Parathyroid adenoma (tissue), 2 donors: ENCODE data around the gene CDC7.
A peak's percentile ranks its signal among the peaks of the same experiment; 100 is the strongest.

Experiments used
- H2AFZ ChIP-seq: fragments of 300-600 bp; sonication (generic); one replicate; pipeline ENCODE4 v1.7.0; 2017; ENCODE audit warnings: antibody characterized with exemption, mild to moderate bottlenecking
- H3K27ac ChIP-seq: fragments of 300-600 bp; sonication (generic); one replicate; pipeline ENCODE4 v1.7.0; 2017
- H3K27me3 ChIP-seq: fragments of 300-600 bp; sonication (generic); one replicate; pipeline ENCODE4 v1.7.0; 2017; ENCODE audit warnings: low read length; ENCODE audit not compliant: control insufficient read depth, insufficient read depth
- H3K36me3 ChIP-seq: fragments of 300-600 bp; sonication (generic); one replicate; pipeline ENCODE4 v1.7.0; 2017; ENCODE audit warnings: low read length; ENCODE audit not compliant: control insufficient read depth, insufficient read depth
- H3K4me1 ChIP-seq: fragments of 300-600 bp; sonication (generic); one replicate; pipeline ENCODE4 v1.7.0; 2017; ENCODE audit warnings: control low read depth
- H3K4me2 ChIP-seq: fragments of 300-600 bp; sonication (generic); one replicate; pipeline ENCODE4 v1.7.0; 2017; ENCODE audit warnings: low read length
- H3K4me3 ChIP-seq: fragments of 300-600 bp; sonication (generic); one replicate; pipeline ENCODE4 v1.7.0; 2017; ENCODE audit warnings: low read depth, low read length
- H3K79me2 ChIP-seq: fragments of 300-600 bp; sonication (generic); one replicate; pipeline ENCODE4 v1.7.0; 2017; ENCODE audit warnings: control low read depth
- H3K9ac ChIP-seq: fragments of 300-600 bp; sonication (generic); one replicate; pipeline ENCODE4 v1.7.0; 2017; ENCODE audit warnings: mild to moderate bottlenecking
- H3K9me3 ChIP-seq: fragments of 300-600 bp; sonication (generic); one replicate; pipeline ENCODE4 v1.7.0; 2017; ENCODE audit warnings: low read length; ENCODE audit not compliant: control insufficient read depth
- TF ChIP-seq, protein P1 (sequence below): fragments of 300-600 bp; sonication (generic); IDR thresholded peaks from one replicate; pipeline ENCODE4 v1.7.0; 2017; ENCODE audit warnings: antibody characterized with exemption, mild to moderate bottlenecking
- donor health status: primary hyperparathyroidism.

The CDC7 gene

DNA sequence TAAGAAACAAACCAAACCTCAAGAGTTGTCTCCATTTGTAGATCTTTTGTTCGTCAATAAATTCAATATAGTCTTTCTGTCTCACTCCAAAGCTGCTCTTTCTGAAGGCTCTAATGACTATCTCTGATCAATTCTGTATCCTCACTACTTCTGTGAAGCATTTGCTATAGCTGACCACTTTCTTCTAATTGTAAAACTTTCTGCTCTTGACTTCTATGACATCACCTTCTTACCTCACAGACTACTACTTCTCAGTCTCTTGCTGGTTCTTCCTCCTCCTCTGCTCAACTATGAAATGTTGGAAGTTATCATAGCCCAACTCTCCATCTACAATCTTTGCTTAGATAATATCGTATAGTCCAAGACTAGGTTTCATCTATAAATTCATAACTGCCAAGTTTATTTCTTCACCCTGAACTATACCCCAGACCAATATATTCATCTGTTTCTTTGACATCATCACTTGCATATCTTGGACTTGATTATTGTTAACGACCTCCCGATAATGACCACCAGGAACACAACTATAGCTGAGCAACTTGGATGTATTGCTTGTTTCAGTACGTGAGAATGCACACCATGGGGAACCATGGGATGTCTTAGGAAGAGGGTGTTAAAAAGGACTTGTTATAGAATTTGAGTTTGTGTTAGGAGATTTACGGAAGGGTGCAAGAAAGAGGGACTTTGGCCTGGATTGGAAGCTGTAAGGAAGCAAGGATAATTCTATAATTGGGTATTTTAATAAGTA is 2.0 kb upstream of the CDC7 start:
- Histone ChIP-seq H3K4me3 (no peak overlapping the region), H3K27me3 (no peaks in the 10 kb centered on the region), H2AFZ (no peak overlapping the region), H3K36me3 (no peaks in the 10 kb centered on the region), H3K27ac (no peak overlapping the region), H3K9me3 (no peaks in the 10 kb centered on the region), H3K79me2 (no peaks in the 10 kb centered on the region), H3K9ac (no peak overlapping the region), H3K4me2 (no peak overlapping the region), H3K4me1 (no peaks in the 10 kb centered on the region)
- TF ChIP-seq, protein P1, sequence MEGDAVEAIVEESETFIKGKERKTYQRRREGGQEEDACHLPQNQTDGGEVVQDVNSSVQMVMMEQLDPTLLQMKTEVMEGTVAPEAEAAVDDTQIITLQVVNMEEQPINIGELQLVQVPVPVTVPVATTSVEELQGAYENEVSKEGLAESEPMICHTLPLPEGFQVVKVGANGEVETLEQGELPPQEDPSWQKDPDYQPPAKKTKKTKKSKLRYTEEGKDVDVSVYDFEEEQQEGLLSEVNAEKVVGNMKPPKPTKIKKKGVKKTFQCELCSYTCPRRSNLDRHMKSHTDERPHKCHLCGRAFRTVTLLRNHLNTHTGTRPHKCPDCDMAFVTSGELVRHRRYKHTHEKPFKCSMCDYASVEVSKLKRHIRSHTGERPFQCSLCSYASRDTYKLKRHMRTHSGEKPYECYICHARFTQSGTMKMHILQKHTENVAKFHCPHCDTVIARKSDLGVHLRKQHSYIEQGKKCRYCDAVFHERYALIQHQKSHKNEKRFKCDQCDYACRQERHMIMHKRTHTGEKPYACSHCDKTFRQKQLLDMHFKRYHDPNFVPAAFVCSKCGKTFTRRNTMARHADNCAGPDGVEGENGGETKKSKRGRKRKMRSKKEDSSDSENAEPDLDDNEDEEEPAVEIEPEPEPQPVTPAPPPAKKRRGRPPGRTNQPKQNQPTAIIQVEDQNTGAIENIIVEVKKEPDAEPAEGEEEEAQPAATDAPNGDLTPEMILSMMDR: no peak

- TF ChIP-seq, protein P1: no peak
- Histone ChIP-seq H3K9ac (no peak overlapping the region), H3K9me3 (no peaks in the 10 kb centered on the region), H3K27me3 (no peaks in the 10 kb centered on the region), H3K27ac (no peak overlapping the region), H3K36me3 (no peaks in the 10 kb centered on the region), H3K79me2 (no peaks in the 10 kb centered on the region), H3K4me1 (no peaks in the 10 kb centered on the region), H3K4me3 (no peak overlapping the region), H2AFZ (no peak overlapping the region), H3K4me2 (no peak overlapping the region)
These were observed 1.3 kb upstream of the CDC7 start for GRCh38 chr1:91499346-91499745.

GRCh38 chr1:91499904-91500755 is 521 bp upstream of the CDC7 start:
- no peaks in the 10 kb centered on the region for H3K79me2 ChIP-seq
- H2AFZ ChIP-seq: peak overlapping the region; percentile 83
- no peak overlapping the region for H3K9ac ChIP-seq
- peak overlapping the region; percentile 77 for H3K27ac ChIP-seq
- no peaks in the 10 kb centered on the region for H3K27me3 ChIP-seq
- H3K4me2 ChIP-seq: peak overlapping the region; percentile 76
- H3K36me3 ChIP-seq: no peaks in the 10 kb centered on the region
- TF ChIP-seq, protein P1: no peak
- peak overlapping the region; percentile 89 for H3K4me3 ChIP-seq
- no peaks in the 10 kb centered on the region for H3K9me3 ChIP-seq
- H3K4me1 ChIP-seq: no peaks in the 10 kb centered on the region

DNA sequence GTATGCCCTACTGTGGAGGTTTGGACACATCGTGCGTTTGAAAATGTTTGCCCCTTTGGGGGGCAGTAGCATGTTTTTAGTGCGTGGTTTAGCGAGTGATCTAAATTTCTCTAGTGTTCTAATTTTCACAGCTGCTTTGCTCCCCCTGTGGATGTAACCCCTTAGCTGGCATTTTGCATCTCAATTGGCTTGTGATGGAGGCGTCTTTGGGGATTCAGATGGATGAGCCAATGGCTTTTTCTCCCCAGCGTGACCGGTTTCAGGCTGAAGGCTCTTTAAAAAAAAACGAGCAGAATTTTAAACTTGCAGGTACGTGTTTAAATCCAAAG is 836 bp downstream of the CDC7 start:
- peak overlapping the region; percentile 89 for H3K4me3 ChIP-seq
- H3K9ac ChIP-seq: no peak overlapping the region
- peak overlapping the region; percentile 83 for H2AFZ ChIP-seq
- no peaks in the 10 kb centered on the region for H3K79me2 ChIP-seq
- H3K4me1 ChIP-seq: no peaks in the 10 kb centered on the region
- no peaks in the 10 kb centered on the region for H3K36me3 ChIP-seq
- peak overlapping the region; percentile 77 for H3K27ac ChIP-seq
- H3K27me3 ChIP-seq: no peaks in the 10 kb centered on the region
- TF ChIP-seq, protein P1: no peak
- peak overlapping the region; percentile 76 for H3K4me2 ChIP-seq
- no peaks in the 10 kb centered on the region for H3K9me3 ChIP-seq
